NT2/D1 (cell line): ENCODE data around the gene RHOBTB3.

ENCODE experiments used
- SUZ12 ChIP-seq: IDR thresholded peaks from 2 replicates; pipeline ENCODE4 v1.6.1; 2011; ENCODE audit not compliant: insufficient read length, insufficient read depth; ENCODE audit errors: extremely low read depth
- YY1 ChIP-seq: IDR thresholded peaks from 2 replicates; pipeline ENCODE4 v1.6.1; 2011; ENCODE audit not compliant: insufficient read length, insufficient read depth
- ZNF274 ChIP-seq: IDR thresholded peaks from 2 replicates; pipeline ENCODE4 v1.6.1; 2011; ENCODE audit warnings: mild to moderate bottlenecking, low read depth, low read length

DNA sequence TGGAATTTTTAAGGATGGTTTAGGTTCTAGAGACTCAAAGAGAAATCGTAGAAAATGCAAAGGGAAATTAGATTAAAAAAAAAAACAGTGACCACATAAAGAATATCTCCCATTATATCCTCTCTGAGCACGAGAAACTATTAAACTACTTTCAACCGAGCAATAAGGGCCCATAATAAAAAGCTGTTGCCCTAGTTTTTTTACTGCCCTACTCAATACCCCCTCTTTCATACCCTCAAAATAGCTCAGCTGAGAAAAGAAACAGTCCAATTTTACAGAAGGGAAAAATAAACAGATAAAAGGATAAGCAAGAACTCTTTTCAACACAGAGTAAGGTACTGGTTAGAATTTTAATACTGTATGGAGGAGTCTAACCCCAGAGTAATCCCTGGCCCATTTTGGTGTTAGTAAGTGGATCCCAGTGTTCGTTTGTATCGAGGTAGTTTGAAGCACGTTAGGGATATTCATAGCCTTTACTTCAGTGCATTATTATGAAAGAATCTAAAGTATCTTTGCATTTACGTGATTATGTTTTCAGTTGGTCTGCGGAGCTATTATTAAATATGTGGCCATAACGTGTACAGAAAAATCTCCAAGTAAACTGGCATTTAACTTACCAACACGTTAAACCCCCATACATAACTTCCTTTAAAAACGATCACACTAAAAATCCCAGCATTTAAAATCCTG is 980 bp upstream of the RHOBTB3 start:
- no peak for TF ChIP-seq ZNF274
- TF ChIP-seq SUZ12: no peak
- TF ChIP-seq YY1: no peak
